Measurements from ENCODE around the gene ALDH3B2.
"Not testable (repeated sequence)": the region's sequence is repeated elsewhere in the genome, so short reads cannot be mapped to it uniquely, and the experiment has no call there.

The ALDH3B2 gene

GRCh38 chr11:67682126-67683034 is 8.0 kb upstream of the ALDH3B2 start:
- DNase-seq: not testable (repeated sequence)

DNA sequence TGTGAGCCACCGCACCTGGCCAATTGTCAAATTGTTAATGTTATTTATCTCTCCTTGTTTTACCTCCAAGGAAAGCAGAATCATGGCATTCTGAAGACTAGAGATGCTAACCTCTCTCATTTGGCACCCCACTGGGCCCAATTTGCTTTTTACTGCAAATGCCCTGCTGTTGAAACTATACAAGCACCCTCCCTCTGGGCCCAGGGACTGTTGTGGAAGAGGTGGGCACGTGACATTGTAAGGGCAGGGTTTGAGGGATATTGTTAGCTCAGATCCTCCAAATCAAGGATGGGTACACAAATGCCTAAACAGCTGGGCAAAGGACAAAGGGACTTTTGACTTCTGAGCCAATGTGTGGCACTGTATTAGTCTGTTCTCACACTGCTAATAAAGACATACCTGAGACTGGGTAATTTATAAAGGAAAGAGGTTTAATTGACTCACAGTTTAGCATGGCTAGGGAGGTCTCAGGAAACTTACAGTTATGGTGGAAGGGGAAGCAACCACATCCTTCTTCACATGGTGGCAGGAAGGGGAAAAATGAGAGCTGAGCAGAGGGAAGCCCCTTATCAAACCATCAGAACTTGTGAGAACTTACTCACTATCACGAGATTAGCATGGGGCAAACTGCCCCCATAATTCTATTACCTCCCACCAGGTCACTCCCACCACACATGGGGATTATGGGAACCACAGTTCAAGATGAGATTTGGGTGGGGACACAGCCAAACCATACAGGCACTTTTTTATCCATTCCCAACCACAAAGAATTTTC is 6.5 kb upstream of the ALDH3B2 start:
- no peak for DNase-seq

DNA sequence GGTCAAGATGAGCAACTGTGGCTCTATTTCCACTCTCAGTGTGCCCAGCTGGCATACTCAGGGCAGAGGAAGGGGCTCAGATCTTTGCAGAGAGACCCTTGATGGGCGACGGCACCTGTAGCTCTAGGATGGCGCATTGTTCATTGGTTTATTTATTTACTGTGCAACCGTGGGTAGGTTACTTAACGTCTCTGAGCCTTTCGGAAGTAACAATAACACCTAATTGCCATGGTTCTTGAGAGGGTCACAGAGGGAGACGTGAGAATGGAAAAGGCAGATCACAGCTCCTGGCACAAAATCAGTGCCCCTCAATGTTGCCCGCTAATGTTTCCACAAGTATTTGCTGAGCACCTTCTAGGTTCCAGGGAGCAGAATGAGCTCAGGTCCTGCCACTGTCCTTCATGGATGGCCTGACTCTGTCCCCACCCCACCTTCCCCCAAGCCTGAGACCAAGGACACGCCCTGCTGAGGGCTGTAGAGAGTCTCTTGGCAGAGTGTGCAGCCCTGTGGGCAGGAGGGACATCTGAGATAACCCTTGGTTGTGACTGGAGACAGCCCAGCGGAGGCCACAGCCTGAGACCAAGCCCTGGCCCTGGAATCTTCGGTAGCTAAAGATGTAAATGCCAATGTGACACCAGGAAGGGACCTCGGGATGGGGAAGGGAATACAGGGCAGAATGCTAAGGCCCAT is 780 bp upstream of the ALDH3B2 start:
- no peak for DNase-seq

DNA sequence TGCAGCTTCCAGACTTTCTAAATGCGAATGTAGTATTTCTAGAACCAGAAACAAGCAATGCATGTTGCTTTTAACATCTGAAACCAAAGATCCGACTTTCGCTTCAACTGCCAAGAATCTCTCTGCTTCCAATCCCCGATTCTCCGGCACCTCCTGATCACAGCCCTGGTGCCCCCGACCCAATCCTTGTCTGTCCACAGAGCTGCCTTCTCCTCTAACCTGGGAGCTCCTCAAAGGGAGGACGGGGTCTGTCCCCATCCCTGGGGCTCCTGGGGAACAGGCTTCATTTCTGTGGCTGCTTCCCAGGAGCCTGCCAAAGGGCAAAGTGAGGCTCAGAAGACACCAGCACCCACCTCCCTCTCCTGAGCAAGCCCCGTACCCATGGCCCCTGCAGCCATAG is 521 bp downstream of the ALDH3B2 start:
- no peak for DNase-seq

GRCh38 chr11:67673358-67673757 is 1.1 kb downstream of the ALDH3B2 start:
- no peak for DNase-seq

DNA sequence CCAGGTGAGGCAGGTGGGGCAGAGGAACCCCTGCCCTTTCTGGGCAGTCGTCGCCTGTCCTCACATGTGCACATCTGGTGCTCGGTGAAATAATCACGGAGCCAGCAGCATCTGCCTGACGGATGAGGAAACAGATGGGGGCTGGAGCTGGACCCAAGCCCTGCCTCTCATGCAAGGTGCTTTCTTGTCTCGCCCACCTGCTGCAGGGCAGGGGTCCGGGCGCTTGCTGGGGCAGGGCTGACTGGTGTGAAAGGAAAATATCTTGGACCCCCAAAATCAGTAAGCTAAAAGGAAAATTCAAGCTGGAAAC is 3.3 kb downstream of the ALDH3B2 start:
- no peak for DNase-seq

DNA sequence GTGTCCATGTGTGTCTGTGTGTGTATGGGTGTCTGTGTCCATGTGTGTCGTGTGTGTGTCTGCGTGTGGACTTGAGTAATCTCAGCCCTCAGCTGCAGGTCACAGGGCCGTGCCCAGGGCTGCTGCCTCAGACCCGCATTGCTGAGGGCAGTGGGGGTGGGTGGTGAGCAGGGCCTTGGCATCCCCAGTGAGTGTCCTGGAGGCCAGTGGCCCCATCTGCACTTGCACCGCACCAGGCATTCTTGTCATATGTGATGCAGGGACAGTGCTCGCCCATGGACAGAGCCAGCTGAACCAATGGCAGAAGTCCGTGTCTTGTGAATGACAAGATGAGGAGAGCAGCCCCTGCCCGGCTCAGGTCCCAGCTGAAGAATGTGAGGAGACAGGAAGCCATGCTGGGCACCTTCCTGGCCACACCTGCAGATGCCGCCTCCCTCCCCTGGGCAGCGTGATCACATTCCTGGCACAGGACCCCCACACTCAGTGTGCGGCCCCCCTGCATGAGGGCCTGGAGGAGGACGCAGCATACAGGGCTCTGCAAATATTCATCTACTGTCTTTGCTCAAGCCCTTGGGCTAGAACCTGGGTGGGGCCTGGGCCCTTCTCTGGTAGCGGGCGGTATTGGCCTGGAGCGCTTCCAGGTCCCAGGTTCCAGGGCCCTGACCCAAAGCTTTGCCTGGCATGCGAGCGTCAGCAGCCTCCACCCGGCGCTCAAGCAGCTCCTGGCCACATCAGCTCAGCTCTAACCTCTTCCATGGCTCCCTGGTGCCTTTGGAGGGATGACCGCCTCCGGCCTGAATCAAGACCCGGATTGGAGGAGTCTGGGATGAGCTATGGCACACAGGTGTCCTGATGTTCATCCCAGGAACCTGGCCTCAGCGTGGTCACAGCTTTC is 3.9 kb downstream of the ALDH3B2 start:
- no peak for DNase-seq

DNA sequence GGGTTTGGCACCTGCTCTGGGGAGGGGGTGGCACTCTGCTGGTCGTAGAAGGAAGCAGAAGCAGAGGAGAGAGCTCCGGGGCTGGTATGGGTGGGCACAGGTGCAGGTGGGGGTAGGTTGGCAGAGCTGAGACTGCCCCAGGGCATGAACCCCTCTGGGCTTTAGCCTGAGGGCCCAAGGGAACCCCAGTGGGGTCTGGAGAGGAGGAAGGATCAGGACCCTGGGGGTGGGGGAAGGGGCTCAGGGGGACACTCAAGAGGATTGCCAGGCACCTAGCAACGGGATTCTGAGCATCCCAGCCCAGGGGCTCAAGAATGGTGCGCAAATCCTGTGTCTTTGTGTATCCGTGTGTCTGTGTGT is 6.3 kb downstream of the ALDH3B2 start:
- DNase-seq: no peak

DNA sequence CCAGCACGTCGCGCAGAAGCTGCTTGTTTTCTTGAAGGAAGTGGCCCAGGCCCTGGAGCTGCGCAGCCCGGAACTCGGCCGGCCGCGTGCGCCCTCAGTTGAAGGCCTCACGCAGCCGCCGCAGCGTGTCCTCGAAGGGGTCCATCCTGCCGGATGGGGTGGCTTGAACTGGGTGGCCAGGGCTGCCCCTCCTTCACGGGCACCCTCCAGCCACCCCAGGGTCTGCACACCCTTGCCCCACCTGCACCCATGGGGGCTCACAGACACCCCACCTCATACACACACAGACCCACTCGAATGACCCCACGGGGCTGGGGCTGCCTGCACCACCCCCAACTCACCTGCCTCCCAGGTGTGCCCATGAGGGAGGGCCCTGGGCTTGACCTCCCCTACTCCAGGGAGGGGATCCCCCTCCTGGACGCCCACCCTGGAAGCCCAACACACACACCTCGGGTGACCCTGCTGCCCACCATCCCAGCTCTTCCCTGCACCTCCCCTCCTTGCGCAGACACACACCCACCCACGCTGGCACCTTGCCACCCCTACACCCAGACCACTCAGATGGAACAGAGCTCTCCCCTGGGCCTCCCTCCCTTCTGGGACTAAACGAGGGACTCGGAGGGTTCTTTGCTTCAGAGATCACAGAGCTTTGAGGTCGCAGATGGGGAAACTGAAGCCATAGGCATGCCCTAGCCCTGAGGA is 6.8 kb downstream of the ALDH3B2 start:
- no peak for DNase-seq

- no peak for DNase-seq
Measured at GRCh38 chr11:67666676-67667489, 7.5 kb downstream of the ALDH3B2 start.

- DNase-seq: no peak
Measured at GRCh38 chr11:67666303-67666645, 8.1 kb downstream of the ALDH3B2 start.

DNA sequence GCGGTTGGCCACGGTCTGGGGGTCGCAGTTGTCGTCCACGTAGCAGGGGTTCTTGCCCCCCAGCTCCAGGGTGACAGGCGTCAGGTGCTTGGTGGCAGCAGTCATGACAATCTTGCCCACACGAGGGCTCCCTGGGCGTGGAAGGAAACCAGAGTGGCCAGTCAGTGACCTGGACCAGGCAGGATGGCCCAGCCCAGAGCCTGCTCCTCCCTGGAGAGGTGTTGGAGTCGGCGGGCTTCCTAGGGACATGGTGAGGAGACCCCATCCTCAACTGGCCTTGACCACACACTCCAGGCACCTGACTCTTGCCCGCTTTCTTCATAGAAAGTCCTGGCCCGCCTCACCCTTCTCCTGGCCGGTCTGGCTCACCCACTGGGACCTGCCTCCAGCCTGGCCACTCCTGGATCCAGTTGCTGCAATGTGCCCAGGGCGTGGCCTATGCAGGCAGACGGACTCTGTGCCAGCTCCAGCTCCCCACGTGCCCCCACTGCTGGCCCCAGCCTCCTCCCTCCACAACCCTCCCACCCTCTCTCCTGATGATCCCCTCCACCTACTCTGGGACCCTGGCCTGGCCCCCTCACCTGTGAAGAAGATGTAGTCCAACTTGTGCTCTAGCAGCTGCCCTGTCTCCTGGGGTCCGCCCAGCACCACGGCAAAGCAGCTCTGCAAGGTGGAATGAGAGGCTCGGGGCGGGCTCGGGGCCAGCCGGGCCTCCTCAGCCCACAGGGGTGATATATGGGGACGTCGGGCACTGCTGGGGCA is 8.7 kb downstream of the ALDH3B2 start:
- no peak for DNase-seq

GRCh38 chr11:67664696-67665540 is 9.5 kb downstream of the ALDH3B2 start:
- no peak for DNase-seq

DNA sequence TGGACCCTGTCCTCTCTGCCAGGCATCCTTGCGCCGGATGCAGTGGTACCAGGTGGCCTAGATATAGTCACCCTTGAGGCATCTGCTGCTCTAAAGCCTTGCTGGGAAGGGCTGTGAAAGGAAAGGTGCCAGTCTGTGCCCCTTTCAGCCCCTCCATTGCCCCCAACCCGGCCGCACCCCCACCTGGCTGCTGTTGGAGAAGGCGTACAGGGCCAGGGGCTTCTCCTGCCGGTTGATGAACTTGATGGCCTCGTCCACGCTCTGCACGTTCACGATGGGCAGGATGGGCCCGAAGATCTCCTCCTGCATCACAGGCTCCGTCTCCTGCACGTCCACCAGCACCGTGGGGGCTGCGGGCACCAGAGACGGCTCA is 10.2 kb downstream of the ALDH3B2 start:
- no peak for DNase-seq

- DNase-seq: no peak
Measured at GRCh38 chr11:67663532-67664212, 10.8 kb downstream of the ALDH3B2 start.

DNA sequence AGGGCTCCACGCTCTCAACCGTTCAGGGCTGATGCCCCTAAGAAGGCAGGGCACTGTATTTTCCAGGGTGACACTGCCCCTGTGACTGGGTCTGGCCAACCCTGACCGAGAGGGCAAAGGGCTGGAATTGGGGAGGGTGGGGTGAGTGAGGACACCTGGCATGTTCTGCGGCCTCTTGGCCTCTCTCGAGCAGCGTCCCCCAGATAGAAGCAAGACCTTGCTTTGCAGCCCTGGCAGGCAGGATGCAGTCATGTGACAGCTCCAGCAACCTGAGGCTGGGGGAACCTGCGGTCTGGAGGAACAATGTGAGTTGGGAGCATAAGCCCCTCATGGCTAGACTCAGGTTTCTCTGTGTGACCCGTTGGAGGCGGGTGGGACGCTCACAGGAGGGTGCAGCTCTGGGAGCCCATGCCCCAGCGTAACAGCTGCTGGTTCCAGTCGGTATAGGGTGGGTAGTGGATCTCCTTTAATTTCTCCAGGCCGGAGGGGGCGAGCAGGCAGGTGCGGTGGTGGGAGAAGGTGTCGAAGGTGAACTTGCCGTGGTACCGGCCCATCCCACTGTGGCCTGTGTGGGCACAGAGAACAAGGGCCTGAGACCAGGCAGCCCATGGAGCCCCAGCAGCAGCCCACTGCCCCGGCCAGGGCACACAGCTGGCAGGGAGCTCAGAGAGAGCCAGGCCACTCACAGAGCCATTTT is 11.4 kb downstream of the ALDH3B2 start:
- no peak for DNase-seq

DNA sequence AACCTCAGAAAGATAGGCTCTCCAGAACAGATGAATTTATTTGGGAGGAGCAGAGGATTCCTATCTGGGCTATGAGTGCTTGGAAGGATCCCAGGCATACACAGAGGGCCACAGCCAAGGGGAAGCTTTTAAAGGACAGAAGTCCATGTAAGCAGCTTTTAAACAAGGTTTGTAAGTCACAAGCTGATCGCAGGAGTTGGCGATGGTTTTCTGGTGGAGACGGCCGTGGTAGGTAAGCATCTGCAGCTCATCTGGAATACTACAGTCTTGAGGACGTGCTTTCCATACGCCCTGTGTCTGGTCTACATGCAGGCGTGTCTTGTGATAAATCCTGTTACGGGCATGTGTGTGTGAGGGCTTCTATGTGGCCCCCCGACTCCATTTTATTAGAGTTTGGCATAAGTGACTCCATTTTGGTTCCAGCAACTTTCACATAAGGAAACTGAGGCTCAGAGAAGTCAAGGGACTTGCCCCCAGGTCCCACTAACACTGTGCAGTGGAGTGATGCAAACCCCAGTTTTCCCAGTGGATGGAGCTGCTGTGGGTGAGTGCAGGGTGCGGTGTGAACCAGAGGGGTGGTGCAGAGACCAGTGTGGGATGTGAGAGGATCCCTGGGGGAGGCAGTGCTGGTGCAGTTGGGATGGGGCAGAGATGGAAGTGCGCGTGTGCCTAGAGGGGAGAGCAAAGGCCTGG is 12.1 kb downstream of the ALDH3B2 start:
- no peak for DNase-seq

- not testable (repeated sequence) for DNase-seq
Measured at GRCh38 chr11:67660752-67661151, 13.7 kb downstream of the ALDH3B2 start.

Measured in retina (tissue), 1 donor.